SU-DHL-6 (cell line): ENCODE data around the gene PITPNM3.

ENCODE experiments used
- CTCF ChIP-seq: fragments of 200-600 bp; sonication (generic); IDR thresholded peaks from one replicate; pipeline ENCODE4 v1.5.1; 2017; ENCODE audit warnings: antibody characterized with exemption, mild to moderate bottlenecking, low read length, moderate library complexity; ENCODE audit not compliant: insufficient read depth, poor library complexity, severe bottlenecking
- EZH2phosphoT487 ChIP-seq: fragments of 200-600 bp; sonication (generic), shearing (Covaris generic); conservative IDR thresholded peaks from 2 replicates; pipeline ENCODE4 v1.6.1; 2018; ENCODE audit warnings: mild to moderate bottlenecking, antibody characterized with exemption, low read length, moderate library complexity, mixed read lengths

GRCh38 chr17:6479622-6480302 is 76.6 kb downstream of the PITPNM3 start:
- TF ChIP-seq EZH2phosphoT487 (no peak), CTCF (no peak)
